GM19035 (cell line): ENCODE results near the gene COPS8.

Experiments used
- ATAC-seq: cut with Tn5 transposase; IDR thresholded peaks from one replicate; pipeline ENCODE4 v1.9.1; 2021; ENCODE audit not compliant: unreplicated experiment

Gene COPS8

DNA sequence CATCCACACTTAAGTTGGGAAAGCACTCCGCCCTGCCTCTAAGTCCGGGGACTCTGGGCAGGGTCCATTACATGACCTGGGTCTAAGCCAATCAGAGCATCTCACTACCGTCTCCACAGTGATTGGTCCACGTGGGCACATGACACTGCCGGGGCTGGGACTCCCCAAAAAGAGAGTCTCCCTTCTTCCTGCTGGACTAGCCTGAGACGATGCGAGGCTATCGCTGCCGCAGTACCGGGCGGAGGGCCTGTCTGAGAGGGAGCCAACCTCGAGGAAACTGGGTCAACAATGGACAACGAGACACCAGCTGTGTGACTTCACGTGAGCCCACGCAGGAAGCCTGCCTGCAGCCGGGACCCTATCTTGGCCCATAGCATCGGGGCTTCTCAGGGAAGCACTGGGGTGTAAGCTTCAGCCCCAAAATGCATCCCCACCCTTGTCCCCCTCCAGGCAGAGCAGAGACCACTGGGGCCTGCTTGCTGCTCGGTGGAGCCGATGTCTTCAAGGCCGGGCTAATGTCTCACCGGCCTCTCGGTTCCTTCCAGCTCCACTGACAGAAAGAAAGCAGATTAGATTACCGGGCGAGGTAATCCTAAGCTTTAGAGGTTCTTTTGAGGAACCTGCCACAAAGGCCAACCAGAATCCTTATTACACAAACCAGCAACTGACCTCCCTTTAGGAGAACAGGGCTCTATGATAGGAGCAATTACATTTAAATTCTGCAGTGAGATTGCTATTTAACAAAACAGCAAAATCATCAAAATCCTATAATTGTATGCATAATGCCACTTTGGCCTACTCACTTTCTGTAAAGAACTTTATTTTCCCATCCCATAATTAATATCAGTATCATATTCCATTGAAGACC, 21.3 kb upstream of the COPS8 start:
- no peak for ATAC-seq

DNA sequence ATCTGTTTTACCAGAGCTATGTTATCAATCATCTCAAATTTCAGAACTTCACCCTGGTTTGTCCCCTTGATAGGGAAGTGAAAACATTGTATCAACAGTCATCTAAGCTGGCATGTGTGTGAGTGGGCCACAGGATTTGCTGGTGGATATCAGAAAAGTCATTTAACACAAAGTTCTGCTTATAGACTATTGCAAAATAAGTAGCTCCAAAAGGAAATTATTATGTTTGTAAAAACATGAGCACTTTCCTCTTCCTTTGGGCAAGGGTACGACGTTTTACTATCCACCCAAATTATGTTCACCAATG, 20.7 kb upstream of the COPS8 start:
- no peak for ATAC-seq

DNA sequence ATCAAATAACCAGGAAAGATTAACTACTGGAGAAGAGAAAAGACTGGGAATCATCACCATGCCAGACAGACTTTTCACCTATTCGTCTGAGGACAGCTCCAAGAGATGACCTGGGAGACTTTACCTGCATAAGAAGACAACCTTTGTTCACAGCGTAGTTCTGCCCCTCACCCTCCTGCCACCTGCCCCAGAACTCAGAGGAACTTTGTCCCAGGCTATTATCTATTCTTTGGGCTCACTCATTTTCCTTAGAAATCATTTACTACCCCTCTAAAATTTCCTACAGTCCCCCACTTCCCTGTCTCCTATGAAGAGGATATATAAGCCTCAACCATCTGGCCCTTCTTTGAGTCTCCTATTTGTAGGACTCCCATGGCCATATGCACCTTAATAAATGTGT, 19.3 kb upstream of the COPS8 start:
- ATAC-seq: no peak

DNA sequence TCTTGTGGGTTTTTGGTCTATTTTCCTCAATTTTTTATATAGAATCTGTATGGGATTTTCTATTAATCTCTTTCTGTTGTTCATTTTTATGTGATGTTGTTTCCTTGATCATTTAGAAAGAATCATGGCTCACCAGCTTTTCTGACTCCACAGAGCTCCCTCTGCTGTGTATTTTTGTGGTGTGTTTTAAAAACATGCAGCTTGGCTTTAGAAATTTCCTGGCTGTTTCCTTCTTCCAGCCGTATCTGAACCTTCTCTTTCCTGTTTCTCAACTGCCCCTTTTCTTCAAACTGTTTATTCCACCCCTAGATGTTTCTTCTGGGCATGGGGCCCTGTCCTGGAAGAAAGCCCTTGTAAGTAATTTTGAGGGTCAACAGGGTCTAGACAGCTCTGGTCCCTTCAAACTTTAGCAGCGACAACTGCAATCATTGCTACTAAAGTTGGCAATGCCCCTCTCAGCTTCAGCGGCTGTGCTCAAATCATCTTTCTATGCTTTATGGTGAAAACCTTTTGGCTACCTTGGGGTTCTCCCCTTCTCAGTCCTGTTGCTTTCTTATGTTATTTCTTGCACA, 17.6 kb upstream of the COPS8 start:
- no peak for ATAC-seq

DNA sequence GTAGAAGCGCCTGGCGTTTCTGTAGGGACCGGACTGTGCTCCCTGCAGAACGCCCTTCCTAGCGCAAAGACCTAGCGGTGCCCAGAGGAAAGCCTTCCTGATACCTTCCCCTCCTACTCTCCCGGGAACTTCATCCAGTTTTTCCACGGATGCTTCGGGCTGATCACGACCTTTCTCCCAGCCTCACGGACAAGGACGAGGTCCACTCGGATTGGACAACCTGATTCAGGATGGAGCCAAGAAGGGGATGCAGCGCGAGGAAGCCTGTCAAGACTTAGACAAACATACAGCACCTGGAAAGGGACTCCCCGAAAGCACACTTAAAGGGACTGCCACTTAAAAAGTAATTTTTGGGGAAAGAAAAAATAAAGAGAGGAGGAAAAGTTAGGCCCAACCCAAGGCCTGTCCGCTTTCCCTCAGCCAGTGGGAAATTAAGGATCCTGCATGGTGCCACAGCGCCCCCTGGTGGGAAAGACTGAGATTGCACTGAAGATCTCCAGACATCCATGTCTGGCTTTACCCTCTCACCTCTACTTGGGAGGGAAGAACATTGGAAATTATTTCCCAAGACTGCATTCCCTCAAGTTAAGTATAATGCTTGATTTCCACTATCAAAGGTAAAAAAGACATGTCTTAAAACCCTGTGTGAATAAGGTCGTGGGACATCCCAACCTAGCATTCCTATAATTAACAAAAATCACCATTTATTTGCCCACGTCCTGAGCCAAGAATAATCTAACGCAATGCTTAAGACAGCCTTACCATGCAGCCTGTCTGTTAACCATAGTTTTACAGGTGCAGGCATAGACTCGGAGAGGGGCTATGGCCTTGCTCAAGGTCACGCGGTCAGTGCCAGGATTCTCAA, 13.4 kb upstream of the COPS8 start:
- ATAC-seq: no peak

DNA sequence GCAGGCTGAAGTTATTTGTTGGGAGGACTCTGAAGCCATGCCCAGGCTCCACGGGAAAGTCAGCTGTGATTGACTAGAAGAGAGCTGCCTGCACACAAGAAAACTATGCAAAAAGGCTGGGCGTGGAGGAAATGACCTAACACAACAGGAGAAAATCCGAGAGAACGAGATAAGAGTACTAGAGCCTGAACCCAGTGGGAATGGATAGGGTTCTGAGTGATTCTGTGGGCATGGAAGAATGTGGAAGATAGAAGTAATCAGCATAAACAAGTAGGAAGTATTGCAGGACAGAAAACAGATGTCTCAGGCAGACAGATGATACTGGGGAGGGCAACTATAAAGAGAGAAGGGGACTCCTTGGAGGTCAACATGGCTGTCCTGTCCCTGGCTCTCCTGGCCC, 12.1 kb upstream of the COPS8 start:
- no peak for ATAC-seq

DNA sequence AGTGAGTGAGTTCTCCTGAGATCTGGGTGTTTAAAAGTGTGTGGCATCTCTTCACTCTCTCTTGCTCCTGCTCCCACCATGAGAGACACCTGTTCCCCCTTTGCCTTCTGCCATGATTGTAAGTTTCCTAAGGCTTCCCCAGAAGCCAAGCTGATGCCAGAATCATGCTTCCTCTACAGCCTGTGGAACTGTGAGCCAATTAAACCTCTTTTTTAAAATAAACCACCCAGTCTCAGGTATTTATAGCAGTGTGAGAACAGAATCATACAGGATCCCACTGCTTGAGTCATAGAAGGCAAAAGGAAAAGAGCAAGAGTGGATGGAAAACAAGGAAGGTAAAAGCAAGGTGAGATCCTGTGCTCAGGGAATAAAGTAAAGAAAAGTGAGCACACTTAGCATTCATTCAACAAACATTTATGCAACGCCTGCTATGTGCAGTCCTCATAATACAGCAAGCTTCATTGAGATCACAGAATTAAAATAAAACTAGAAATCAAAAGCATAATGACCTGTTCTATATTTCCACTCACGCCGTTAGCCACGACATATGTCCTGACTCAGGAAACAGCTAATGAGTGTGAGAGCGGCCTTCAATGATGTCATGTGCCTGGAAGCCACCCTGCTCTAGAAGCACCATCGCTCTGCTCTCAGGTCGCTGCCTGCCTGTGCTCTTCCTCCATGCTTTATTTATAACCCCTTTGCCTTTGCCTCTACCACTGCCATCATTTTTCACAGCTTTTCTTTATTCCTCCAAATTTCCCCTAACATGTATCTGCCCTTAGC, 11.3 kb upstream of the COPS8 start:
- ATAC-seq: no peak

DNA sequence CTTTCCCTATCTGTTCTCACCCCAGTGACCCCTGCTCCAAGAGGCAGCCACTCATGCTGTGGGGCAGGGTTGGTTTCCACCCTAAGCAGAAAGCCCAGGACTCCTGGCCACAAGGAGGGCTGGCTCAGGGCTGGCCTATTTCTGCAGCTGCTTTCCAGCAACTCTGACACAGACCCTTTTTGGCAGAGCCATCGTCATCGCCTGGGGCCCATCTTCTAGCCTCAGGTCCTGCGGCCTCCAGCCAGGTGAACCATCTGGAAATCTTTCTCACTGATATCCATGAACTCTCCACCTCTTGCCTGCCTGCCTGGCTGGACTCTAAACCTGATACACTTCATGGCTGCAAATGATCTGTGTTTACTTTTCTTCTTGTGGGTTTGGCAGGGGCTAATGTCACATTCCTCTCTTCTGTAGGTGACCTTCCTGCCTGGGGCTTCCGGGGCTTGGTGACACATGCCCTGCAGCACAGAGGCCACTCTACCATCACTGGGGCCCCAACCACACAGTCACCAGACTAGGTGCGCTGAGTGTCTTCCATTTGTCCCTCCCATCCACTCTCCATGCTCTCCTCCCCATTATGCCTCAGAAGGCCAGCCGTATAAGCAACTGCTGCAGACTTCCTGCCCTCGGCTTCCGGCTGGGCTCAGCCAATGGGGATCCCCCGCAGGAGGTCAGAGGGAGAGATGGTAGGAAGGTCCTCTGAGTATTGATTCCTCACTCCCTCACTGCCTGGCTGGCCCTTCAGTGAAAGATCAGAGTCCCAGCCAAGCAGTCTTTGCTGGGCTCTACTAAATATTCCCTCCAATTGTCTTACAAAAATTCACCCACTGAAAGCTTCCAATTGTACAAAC, 9.7 kb upstream of the COPS8 start:
- ATAC-seq: no peak

DNA sequence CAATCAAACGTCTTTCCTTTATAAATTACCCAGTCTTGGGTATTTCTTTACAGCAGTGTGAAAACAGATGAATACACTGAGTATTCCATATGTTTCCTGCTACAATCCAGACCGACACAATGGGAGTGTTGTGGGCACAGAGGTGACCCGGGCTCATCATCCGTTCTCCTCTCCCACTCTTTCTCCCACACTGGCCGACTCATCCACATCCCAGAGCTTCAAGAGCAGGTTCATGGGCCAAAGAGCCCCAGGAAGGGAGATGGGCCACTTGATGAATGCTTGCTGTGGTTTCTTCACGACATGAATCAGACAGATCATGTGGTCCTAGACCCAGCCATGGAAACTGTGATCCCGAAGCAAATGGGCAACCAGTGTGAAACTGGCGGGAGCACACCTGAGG, 4.1 kb upstream of the COPS8 start:
- ATAC-seq: no peak

DNA sequence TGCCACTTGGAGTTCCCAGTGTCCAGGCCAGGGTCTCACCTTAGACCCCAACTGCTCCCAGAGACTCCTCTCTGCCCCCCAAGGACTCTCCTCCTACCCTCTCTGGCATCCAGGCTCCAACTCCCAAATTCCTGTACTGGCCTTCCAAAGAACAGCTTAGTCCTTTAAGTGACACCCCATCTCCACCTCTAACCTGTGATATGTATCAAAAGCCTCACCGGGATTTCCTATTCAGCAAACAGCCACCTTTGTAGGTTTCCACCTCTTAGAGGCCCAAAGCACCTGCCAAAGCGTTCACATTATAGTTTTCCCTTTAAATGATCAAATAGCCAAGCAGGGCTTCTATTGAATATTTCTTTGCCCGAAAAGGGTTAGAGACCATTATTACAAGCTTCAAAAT, 2.7 kb upstream of the COPS8 start:
- ATAC-seq: no peak

DNA sequence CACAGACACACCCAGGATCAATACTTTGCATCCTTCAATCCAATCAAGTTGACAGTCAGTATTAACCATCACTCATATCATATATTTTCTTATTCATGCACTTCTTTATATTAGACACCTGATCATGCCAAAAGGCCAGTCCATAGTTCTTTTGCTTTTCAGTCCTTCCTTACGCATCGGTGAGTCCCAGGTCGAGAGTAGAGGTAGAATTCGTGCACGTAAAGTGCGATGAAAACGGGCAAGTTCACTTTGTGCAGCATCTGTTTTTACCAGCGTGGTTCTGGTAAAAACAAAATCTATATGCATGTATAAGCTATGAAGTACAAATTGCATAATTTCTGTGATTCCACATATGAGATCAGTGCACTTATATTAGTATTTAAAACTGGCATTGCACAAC, 1.2 kb upstream of the COPS8 start:
- ATAC-seq: no peak

DNA sequence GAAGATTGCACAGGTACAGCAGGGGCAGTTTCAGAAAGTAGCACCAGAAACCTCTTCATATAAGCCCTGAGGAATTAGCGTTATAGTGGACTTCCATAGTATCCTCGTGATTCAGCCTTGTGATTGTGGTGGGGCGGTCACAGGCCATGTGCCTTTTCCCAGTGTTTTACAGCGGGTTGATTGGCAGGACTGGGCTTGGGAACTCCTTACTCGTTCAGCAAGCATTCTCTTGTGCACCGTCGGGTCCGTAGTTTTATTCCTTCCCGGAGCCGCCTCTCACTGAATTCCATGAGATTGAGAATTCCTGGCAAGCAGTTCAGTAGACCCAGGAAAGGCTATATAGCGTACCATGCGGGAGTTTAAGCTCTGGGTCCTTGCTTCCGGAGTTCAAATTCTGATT, 5.2 kb downstream of the COPS8 start:
- ATAC-seq: no peak

DNA sequence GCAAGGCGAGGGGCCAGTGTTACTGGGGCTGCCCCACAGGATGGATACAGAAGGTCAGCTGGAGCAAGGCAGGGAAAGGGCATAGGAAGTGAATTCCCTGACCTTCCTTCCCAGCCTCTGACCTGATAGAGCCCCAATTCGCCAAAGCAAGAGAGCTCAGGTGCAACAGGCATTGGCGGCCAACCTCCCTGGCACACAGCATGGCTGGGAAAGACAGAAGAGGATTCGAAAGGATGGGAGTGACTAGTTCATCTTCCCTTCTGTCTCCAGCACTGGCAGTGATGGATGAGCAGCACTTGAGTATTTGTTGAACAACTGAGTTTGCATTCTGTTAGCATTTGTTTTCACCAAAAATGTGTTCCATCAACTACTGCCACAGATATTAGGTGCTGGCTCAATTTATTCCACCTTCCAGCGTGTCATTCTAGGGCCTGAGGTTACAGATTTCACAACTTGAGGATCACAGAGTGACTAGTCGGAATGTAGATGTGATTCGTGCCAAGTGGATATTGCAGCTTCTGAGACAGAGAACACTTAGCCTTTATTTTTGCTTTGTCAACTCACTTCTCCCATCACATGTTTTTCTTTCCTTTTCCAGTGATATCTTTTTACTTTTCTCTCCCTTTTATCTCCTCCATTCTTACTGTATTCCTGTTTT, 6.2 kb downstream of the COPS8 start:
- no peak for ATAC-seq

DNA sequence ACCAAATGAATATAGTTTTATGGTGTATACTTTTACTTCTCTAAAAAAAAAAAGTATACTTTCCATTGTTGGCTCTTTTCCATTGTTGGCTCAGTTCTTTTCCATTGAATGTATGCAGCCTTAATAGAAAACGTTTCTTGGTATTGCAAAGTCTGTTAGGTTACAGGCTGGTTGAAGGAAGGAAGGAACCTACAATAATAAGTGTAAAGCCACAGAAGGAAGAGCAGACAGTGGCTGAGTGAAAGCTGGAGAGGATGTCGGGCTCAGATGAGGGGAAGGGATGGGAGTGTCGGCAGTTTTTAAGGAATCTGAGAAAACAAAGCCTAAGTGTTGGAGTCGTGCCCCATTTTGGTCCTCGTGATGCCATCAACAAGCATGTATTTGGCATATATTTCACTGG, 6.8 kb downstream of the COPS8 start:
- no peak for ATAC-seq

DNA sequence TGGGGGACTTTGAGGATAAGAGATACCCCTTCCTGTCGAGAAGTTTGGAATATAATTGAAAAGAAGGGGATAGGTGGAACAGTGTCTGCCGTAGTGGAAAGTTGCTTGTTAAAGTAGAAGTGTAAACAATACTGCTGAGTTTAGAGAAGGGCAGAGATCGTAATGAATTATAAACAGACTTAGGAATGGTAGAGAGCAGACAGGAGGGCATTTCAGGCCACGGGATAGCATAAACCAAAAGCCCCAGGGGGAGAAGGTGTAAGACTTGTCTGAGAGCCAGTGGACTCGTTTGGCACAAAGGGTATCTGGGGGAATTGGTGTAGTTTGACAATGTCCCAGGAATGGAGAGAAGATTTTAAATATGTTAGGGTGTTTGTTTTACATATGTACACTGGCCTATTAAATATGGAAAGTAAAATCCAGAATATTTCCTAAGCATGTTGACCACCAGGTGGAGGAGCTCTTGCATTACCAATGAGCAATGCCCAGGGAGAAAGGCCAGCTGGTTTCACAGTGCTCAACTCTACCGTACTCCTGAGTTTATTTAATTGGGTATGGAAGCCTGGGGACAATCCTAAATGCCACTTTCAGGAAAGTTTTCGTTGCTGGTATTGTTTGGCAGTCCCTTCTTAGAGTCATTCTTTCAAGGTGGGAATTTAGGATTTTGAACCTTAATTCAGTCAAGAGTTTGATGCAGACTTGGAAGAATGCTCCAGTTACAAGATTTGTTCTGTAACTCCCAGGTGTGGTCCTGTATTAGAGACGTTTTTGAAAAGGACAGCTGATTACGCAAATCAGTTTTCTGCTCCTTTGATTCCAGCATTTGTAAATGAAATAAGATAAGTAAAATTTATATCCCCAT, 7.5 kb downstream of the COPS8 start:
- no peak for ATAC-seq

DNA sequence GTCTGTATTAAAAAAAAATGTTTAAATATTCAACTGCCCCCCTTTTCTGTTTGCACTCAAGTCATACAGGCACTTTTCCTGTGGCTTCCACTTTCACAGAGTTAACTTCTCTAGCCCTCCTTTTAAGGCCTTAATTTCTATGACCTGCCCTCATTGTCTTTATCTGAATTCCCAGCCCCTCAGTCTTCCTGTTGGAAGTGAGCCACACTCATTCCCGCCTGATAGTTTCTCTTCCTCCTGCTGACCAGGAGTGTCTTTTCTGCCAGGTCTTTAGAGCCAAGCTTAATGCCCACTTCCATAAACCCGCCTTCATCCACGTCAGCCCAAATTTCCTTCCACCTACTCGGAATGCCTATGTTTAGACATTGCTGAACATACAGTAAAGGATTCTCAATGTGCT, 10.5 kb downstream of the COPS8 start:
- ATAC-seq: no peak

DNA sequence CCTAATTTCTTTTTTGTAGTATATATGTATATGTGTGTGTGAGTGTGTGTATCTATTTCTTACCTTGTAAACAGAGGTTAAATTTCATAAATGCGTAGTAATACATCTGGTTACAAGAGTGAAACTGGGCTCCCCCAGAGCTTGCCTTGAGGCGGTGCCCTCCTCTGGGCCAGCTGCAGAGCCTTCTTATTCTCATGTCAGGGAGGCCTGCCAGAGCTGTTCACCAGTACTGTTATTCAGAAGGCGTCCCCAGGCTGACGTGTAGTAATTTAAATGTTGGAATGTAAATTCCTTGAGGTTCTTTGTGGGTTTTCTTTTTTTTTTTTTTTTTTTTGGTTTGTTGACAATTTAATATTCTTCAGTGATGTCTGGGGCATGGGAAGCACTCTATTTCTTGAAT, 11.2 kb downstream of the COPS8 start:
- ATAC-seq: no peak

DNA sequence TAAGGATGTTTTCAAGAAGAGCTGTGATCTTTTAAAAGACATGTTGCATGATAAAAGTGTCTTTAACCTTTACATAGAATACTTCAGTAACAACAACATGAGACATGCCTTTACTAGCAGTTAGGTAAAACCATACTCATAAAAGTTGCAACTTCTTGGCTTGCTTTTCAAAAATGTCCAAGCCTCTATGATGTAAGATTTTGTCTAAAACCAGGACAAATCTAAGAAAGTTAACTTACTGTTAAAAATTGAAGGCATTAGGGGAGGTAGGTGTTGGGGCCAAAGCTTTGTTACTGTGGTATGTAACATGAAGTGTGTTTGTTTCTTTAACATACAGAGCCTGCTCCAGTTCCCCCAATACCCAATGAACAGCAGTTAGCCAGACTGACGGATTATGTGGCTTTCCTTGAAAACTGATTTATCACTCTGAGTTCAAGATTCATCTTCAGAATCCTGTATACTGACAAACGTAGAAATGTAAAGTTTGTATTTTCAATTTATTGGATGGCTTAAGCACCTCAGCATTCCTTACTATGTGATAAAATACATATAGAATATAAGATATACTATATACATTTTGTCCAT, 11.7 kb downstream of the COPS8 start:
- ATAC-seq: no peak
